Suprapubic skin (tissue), 4 donors: ENCODE data around the gene SRSF9. TPM values are rescaled to one million over a fixed set of nuclear protein-coding genes. Genes with fewer than 3 reads are reported as not detected.

ENCODE experiments used
- DNase-seq, 2 donors: peaks; one replicate each; pipeline ENCODE4 v3.0.0-alpha.2; 2019; ENCODE audit warnings: low spot score in 2 of 2
- H3K27ac ChIP-seq: fragments of 200-600 bp; sonication (generic); one replicate; pipeline ENCODE4 v1.5.1; 2019
- H3K27me3 ChIP-seq: fragments of 200-600 bp; sonication (generic); one replicate; pipeline ENCODE4 v1.5.1; 2019
- H3K36me3 ChIP-seq: fragments of 200-600 bp; sonication (generic); one replicate; pipeline ENCODE4 v1.5.1; 2019
- H3K4me1 ChIP-seq: fragments of 200-600 bp; sonication (generic); one replicate; pipeline ENCODE4 v1.5.1; 2019
- H3K4me3 ChIP-seq: fragments of 200-600 bp; sonication (generic); one replicate; pipeline ENCODE4 v1.5.1; 2019; ENCODE audit warnings: mild to moderate bottlenecking
- H3K9me3 ChIP-seq: fragments of 200-600 bp; sonication (generic); one replicate; pipeline ENCODE4 v1.5.1; 2019
- CTCF ChIP-seq, 2 donors: fragments of 200-600 bp in 1 of 2; fragments of 450-650 bp in 1 of 2; sonication (generic) in 1 of 2; IDR thresholded peaks; one replicate each; pipeline ENCODE4 v1.5.1; 2016 to 2019; ENCODE audit warnings: antibody characterized with exemption in 2 of 2, mild to moderate bottlenecking in 1 of 2, moderate library complexity in 1 of 2
- EP300 ChIP-seq: sonication (generic); formaldehyde crosslinking; IDR thresholded peaks from one replicate; pipeline ENCODE4 v1.6.1; 2017; ENCODE audit warnings: antibody characterized with exemption
- POLR2A ChIP-seq, 2 donors: fragments of 450-650 bp; IDR thresholded peaks; one replicate each; pipeline ENCODE4 v1.6.1; 2017; ENCODE audit warnings: antibody characterized with exemption in 2 of 2, mild to moderate bottlenecking in 2 of 2, moderate library complexity in 2 of 2
- POLR2AphosphoS5 ChIP-seq, 3 donors: sonication (generic); formaldehyde crosslinking; IDR thresholded peaks; one replicate each; pipeline ENCODE4 v1.6.1; 2017; ENCODE audit warnings: antibody characterized with exemption in 3 of 3
- WGBS: methylation state at CpG from one replicate; pipeline ENCODE4 v1.1.5; 2018; 5-methylcytosine and 5-hydroxymethylcytosine counted together
- total RNA-seq, 4 donors: library from RNA; depleted of rRNA; stranded (reverse); fragments of >200 nt; gene quantifications; one replicate each; pipeline ENCODE4 v1.1.0, GENCODE V29; 2016

SRSF9 gene
- total RNA-seq, 4 donors from 2014 or later = 51.5 to 98.5 (median 73.0) TPM

GRCh38 chr12:120425797-120426196, 43.8 kb downstream of the SRSF9 start:
- no peaks in the 10 kb centered on the region for H3K27me3 ChIP-seq
- no peak for TF ChIP-seq POLR2A (IDR thresholded peaks at IDR 0.05)
- no peak for TF ChIP-seq POLR2AphosphoS5 (IDR thresholded peaks at IDR 0.05)
- no peak for TF ChIP-seq CTCF (IDR thresholded peaks at IDR 0.05)
- TF ChIP-seq EP300 = no peak
- WGBS = 83% methylated on average over 3 of the region's 3 CpGs

GRCh38 chr12:120422892-120423456, 46.6 kb downstream of the SRSF9 start:
- H3K4me3 ChIP-seq = no peak overlapping the region
- no peak overlapping the region for H3K27ac ChIP-seq
- H3K9me3 ChIP-seq = no peaks in the 10 kb centered on the region
- no peak for DNase-seq
- no peaks in the 10 kb centered on the region for H3K36me3 ChIP-seq
- peaks cover 3% of the 10 kb centered on the region for H3K27me3 ChIP-seq
- WGBS = 67% methylated on average over 7 of the region's 7 CpGs
- TF ChIP-seq CTCF (IDR thresholded peaks at IDR 0.05) = no peak
- no peaks in the 10 kb centered on the region for H3K4me1 ChIP-seq

More at GRCh38 chr12:120425797-120426196, 43.8 kb downstream of the SRSF9 start:
- H3K9me3 ChIP-seq = no peaks in the 10 kb centered on the region
- no peak for DNase-seq
- no peaks in the 10 kb centered on the region for H3K36me3 ChIP-seq
- H3K27ac ChIP-seq = no peak overlapping the region
- peaks cover 2% of the 10 kb centered on the region for H3K4me1 ChIP-seq
- no peak overlapping the region for H3K4me3 ChIP-seq

- 80% methylated on average over 4 of the region's 4 CpGs for WGBS
- no peak for DNase-seq
- no peak overlapping the region for H3K4me3 ChIP-seq
- no peak overlapping the region for H3K27ac ChIP-seq
- H3K9me3 ChIP-seq = no peaks in the 10 kb centered on the region
- H3K4me1 ChIP-seq = no peaks in the 10 kb centered on the region
- H3K27me3 ChIP-seq = peaks cover 3% of the 10 kb centered on the region
- TF ChIP-seq EP300 = no peak
- no peak for TF ChIP-seq POLR2A (IDR thresholded peaks at IDR 0.05)
- no peak for TF ChIP-seq POLR2AphosphoS5 (IDR thresholded peaks at IDR 0.05)
- no peak for TF ChIP-seq CTCF (IDR thresholded peaks at IDR 0.05)
- H3K36me3 ChIP-seq = no peaks in the 10 kb centered on the region
Measured at GRCh38 chr12:120421701-120422100, 47.8 kb downstream of the SRSF9 start.

GRCh38 chr12:120417917-120418580, 51.5 kb downstream of the SRSF9 start:
- 50% methylated on average over 4 of the region's 4 CpGs for WGBS
- Histone ChIP-seq H3K27ac (no peak overlapping the region), H3K27me3 (peaks cover 6% of the 10 kb centered on the region), H3K4me3 (no peak overlapping the region), H3K4me1 (no peaks in the 10 kb centered on the region), H3K36me3 (no peaks in the 10 kb centered on the region), H3K9me3 (no peaks in the 10 kb centered on the region)
- no peak for TF ChIP-seq CTCF (IDR thresholded peaks at IDR 0.05)
- TF ChIP-seq POLR2AphosphoS5 (IDR thresholded peaks at IDR 0.05) = no peak
- no peak for TF ChIP-seq POLR2A (IDR thresholded peaks at IDR 0.05)
- TF ChIP-seq EP300 = no peak
- DNase-seq = no peak

GRCh38 chr12:120416490-120417216, 52.9 kb downstream of the SRSF9 start:
- H3K27me3 ChIP-seq = peaks cover 6% of the 10 kb centered on the region
- H3K27ac ChIP-seq = no peak overlapping the region
- H3K36me3 ChIP-seq = no peaks in the 10 kb centered on the region
- H3K4me1 ChIP-seq = no peaks in the 10 kb centered on the region
- no peak for DNase-seq
- WGBS = 79% methylated on average over 7 of the region's 7 CpGs
- no peaks in the 10 kb centered on the region for H3K9me3 ChIP-seq
- TF ChIP-seq POLR2A (IDR thresholded peaks at IDR 0.05) (no peak), CTCF (IDR thresholded peaks at IDR 0.05) (no peak), POLR2AphosphoS5 (IDR thresholded peaks at IDR 0.05) (no peak), EP300 (no peak)
- no peak overlapping the region for H3K4me3 ChIP-seq
